Measurements from ENCODE around the gene SIRT5. TPM values are rescaled to one million over a fixed set of nuclear protein-coding genes. Genes with fewer than 3 reads are reported as not detected.

The SIRT5 gene
- total RNA-seq, 1 donor from 2014 or later, result 10.2 TPM

GRCh38 chr6:13586603-13587542 is 12.5 kb downstream of the SIRT5 start:
- intact Hi-C loops (cut with micrococcal nuclease), result no loop called here

GRCh38 chr6:13589801-13590200 is 15.4 kb downstream of the SIRT5 start:
- intact Hi-C loops (cut with micrococcal nuclease), result no loop called here

- intact Hi-C loops (cut with micrococcal nuclease), result no loop called here
Observed at GRCh38 chr6:13590574-13591153, 16.3 kb downstream of the SIRT5 start.

- intact Hi-C loops (cut with micrococcal nuclease), result no loop called here
Observed at GRCh38 chr6:13591205-13591921, 17.0 kb downstream of the SIRT5 start.

- intact Hi-C loops (cut with micrococcal nuclease), result no loop called here
Observed at GRCh38 chr6:13593103-13593502, 18.7 kb downstream of the SIRT5 start.

GRCh38 chr6:13593720-13594119 is 19.3 kb downstream of the SIRT5 start:
- intact Hi-C loops (cut with micrococcal nuclease), result no loop called here

GRCh38 chr6:13597073-13597472 is 22.7 kb downstream of the SIRT5 start:
- intact Hi-C loops (cut with micrococcal nuclease), result no loop called here

- intact Hi-C loops (cut with micrococcal nuclease), result no loop called here
Observed at GRCh38 chr6:13600036-13600435, 25.6 kb downstream of the SIRT5 start.

GRCh38 chr6:13604135-13604534 is 29.7 kb downstream of the SIRT5 start:
- intact Hi-C loops (cut with micrococcal nuclease), result no loop called here

GRCh38 chr6:13604546-13605416 is 30.4 kb downstream of the SIRT5 start:
- intact Hi-C loops (cut with micrococcal nuclease), result no loop called here

GRCh38 chr6:13605634-13606033 is 31.2 kb downstream of the SIRT5 start:
- intact Hi-C loops (cut with micrococcal nuclease), result no loop called here

GRCh38 chr6:13611715-13612114 is 37.3 kb downstream of the SIRT5 start:
- intact Hi-C loops (cut with micrococcal nuclease), result no loop called here

- intact Hi-C loops (cut with micrococcal nuclease), result no loop called here
Observed at GRCh38 chr6:13613029-13613594, 38.7 kb downstream of the SIRT5 start.

GRCh38 chr6:13614126-13614925 is 39.9 kb downstream of the SIRT5 start:
- intact Hi-C loops (cut with micrococcal nuclease), result loop anchor here (2.0 kb wide), 2 partner anchors 54 to 128 kb away; partner anchors contain the start of gene GFOD1

GRCh38 chr6:13614926-13615791 is 40.8 kb downstream of the SIRT5 start, which contains the start of gene NOL7:
Gene NOL7, plus strand, starts transcription at chr6:13615335. Its CDS starts 24 bp downstream, at chr6:13615359.
- intact Hi-C loops (cut with micrococcal nuclease), result loop anchor here (1.0 to 5.0 kb wide), 10 partner anchors 10 to 452 kb away; partner anchors contain the start of genes GFOD1, MCUR1, SIRT5 and TBC1D7

- intact Hi-C loops (cut with micrococcal nuclease), result loop anchor here (1.0 to 5.0 kb wide), 10 partner anchors 10 to 452 kb away; partner anchors contain the start of genes GFOD1, MCUR1, SIRT5 and TBC1D7
Observed at GRCh38 chr6:13615792-13616120, 41.4 kb downstream of the SIRT5 start.

- intact Hi-C loops (cut with micrococcal nuclease), result loop anchor here (5.0 kb wide), 1 partner anchor 450 kb away; no protein-coding TSS in a partner anchor
Observed at GRCh38 chr6:13617066-13617465, 42.7 kb downstream of the SIRT5 start.

GRCh38 chr6:13624871-13625288 is 50.5 kb downstream of the SIRT5 start:
- intact Hi-C loops (cut with micrococcal nuclease), result loop anchor here (1.0 to 2.0 kb wide), 3 partner anchors 10 to 84 kb away; partner anchors contain the start of gene NOL7

Data from T-helper 1 cell treated with Interleukin-12 subunit alpha and Interleukin-12 subunit beta and Interleukin-4 antibody, amounts not matched to agents 30 ng/mL and 1 ng/mL, for 36 hours (primary cell).